22Rv1 (cell line): Measurements from ENCODE around the gene GOSR1.
"Not testable (repeated sequence)": the region's sequence is repeated elsewhere in the genome, so short reads cannot be mapped to it uniquely, and the experiment has no call there.

ENCODE experiments used
- CTCF ChIP-seq: fragments of 450-650 bp; IDR thresholded peaks from 2 replicates; pipeline ENCODE4 v1.5.1; 2017; ENCODE audit warnings: mild to moderate bottlenecking
- ZFX ChIP-seq: fragments of 450-650 bp; IDR thresholded peaks from 2 replicates; pipeline ENCODE4 v1.6.1; 2017; ENCODE audit warnings: antibody characterized with exemption, borderline replicate concordance

DNA sequence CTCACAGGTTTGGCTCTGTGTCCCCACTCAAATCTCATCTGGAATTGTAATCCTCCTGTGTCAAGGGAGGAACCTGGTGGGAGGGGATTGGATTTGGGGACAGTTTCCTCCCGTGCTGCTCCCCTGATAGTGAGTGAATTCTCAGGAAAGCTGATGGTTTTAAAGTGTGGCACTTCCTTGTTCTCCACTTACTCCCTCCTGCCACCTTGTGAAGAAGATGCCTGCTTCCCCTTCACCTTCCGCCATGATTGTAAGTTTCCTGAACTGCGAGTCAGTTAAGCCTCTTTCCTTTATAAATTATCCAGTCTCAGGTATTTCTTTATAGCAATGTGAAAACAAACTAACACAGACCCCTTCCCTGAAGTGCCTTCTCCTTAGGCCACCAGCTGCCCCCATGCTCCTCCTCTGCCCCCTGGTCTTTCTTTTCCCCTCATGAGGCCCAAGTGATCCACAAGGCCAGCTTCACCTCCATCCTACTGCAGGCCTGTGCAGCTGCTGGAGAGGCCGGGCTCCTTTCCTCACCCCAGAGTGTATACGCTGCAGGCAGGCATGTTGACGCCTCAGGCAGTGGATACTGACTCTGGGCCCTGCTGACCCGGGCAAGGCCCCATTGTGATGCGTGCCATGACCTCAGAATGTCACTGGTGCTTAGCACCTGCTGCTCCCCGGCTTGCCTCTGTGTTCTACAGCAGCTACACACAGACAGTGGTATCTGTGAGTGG is 74.2 kb downstream of the GOSR1 start:
- TF ChIP-seq CTCF, ZFX: not testable (repeated sequence)
